Spleen (tissue), 11 donors: ENCODE measurements around the gene FOXL3. TPM values are rescaled to one million over a fixed set of nuclear protein-coding genes. Genes with fewer than 3 reads are reported as not detected.
"Not testable (repeated sequence)": the region's sequence is repeated elsewhere in the genome, so short reads cannot be mapped to it uniquely, and the experiment has no call there.

Source experiments
- DNase-seq: peaks from one replicate; pipeline ENCODE4 v3.0.0-alpha.2; 2020
- H3K27ac ChIP-seq, 8 donors: fragments of 200-600 bp; sonication (generic) in 7 of 8; 1 replicate in 4 of 8; 2 replicates in 4 of 8; pipeline versions ENCODE4 v1.5.0 to v1.8.0; 2016 to 2021; ENCODE audit warnings: inconsistent platforms in 4 of 8, mild to moderate bottlenecking in 4 of 8, moderate library complexity in 1 of 8
- H3K27me3 ChIP-seq, 7 donors: fragments of 200-600 bp; sonication (generic) in 6 of 7; replicated peaks in 1 of 7; 1 replicate in 4 of 7; 2 replicates in 3 of 7; pipeline versions ENCODE4 v1.5.0 to v1.8.0; 2016 to 2021; ENCODE audit warnings: inconsistent platforms in 3 of 7, mild to moderate bottlenecking in 1 of 7
- H3K36me3 ChIP-seq, 6 donors: fragments of 200-600 bp; sonication (generic) in 5 of 6; 1 replicate in 4 of 6; 2 replicates in 2 of 6; pipeline versions ENCODE4 v1.5.0 to v1.8.0; 2016 to 2021; ENCODE audit warnings: inconsistent platforms in 2 of 6
- H3K4me1 ChIP-seq, 6 donors: fragments of 200-600 bp; sonication (generic) in 5 of 6; 1 replicate in 3 of 6; 2 replicates in 3 of 6; pipeline versions ENCODE4 v1.5.0 to v1.8.0; 2016 to 2021; ENCODE audit warnings: inconsistent platforms in 3 of 6
- H3K4me3 ChIP-seq, 8 donors: fragments of 200-600 bp; sonication (generic) in 7 of 8; 1 replicate in 4 of 8; 2 replicates in 4 of 8; pipeline versions ENCODE4 v1.5.0 to v1.8.0; 2016 to 2021; ENCODE audit warnings: inconsistent platforms in 4 of 8, mild to moderate bottlenecking in 4 of 8, moderate library complexity in 2 of 8
- H3K9me3 ChIP-seq, 8 donors: fragments of 200-600 bp; sonication (generic) in 7 of 8; 1 replicate in 4 of 8; 2 replicates in 4 of 8; pipeline versions ENCODE4 v1.5.0 to v1.8.0; 2016 to 2021; ENCODE audit warnings: inconsistent platforms in 4 of 8
- POLR2A ChIP-seq, 3 donors: fragments of 450-650 bp; IDR thresholded peaks; one replicate each; pipeline ENCODE4 v1.5.1; 2017; ENCODE audit warnings: antibody characterized with exemption in 3 of 3, mild to moderate bottlenecking in 1 of 3
- POLR2AphosphoS5 ChIP-seq, 3 donors: sonication (generic); formaldehyde crosslinking; IDR thresholded peaks; one replicate each; pipeline ENCODE4 v1.5.1; 2017; ENCODE audit warnings: antibody characterized with exemption in 3 of 3
- WGBS, 5 donors: extraction: QIAGEN DNeasy Blood & Tissue Kit in 3 of 5; methylation state at CpG; one replicate each; pipeline versions ENCODE4 v1.1.5 to v1.1.7; 2013 to 2018; 5-methylcytosine and 5-hydroxymethylcytosine counted together
- intact Hi-C: fragments of 100-400 bp; cut with DNase I; formaldehyde crosslinking; loops from one replicate; pipeline ENCODE4 v1.15.0; 2023; ENCODE audit warnings: low total_unique reads
- polyA plus RNA-seq, 3 donors: library from polyadenylated mRNA; stranded (reverse); fragments of 200-250 nt; gene quantifications; one replicate each; pipeline ENCODE4 v1.2.1, GENCODE V29; 2013
- total RNA-seq, 7 donors: library from RNA; depleted of rRNA in 3 of 7; stranded (reverse); fragments of >200 nt in 3 of 7; fragmentation: NEBNext Ultra II Directional in 4 of 7; extraction: Animal tissue kit (Norgen Biotek cat#: 25700) in 4 of 7; gene quantifications; one replicate each; pipeline versions ENCODE4 v1.1.0 to v1.2.1, GENCODE V29; 2016 to 2021
- TF ChIP-seq, protein P1 (sequence below), 11 experiments: fragments of 200-600 bp in 7 of 11; fragments of 450-650 bp in 4 of 11; sonication (generic) in 4 of 11; IDR thresholded peaks in 8 of 11; conservative IDR thresholded peaks in 3 of 11; 1 replicate in 7 of 11; 2 replicates in 4 of 11; pipeline versions ENCODE4 v1.4.0 to v1.8.0; 2016 to 2021; ENCODE audit warnings: antibody characterized with exemption in 11 of 11, inconsistent platforms in 4 of 11, mild to moderate bottlenecking in 1 of 11
- donor health status: healthy with polysubstance abuse.
- donor health status: DM: no; HTN: no; CAD: no; lungs with moderate emphysema.
- donor health status: DM: no; HTN: no; CAD: no.
- donor health status: Bipolar disorder and iron deficiency.
- donor health status: healthy.
- donor health status: DM: no; HTN: no; CAD: no.
- donor health status: DM: yes; HTN: yes; CAD: no.

The FOXL3 gene
- total and polyA plus RNA-seq, 10 donors, result not detected

DNA sequence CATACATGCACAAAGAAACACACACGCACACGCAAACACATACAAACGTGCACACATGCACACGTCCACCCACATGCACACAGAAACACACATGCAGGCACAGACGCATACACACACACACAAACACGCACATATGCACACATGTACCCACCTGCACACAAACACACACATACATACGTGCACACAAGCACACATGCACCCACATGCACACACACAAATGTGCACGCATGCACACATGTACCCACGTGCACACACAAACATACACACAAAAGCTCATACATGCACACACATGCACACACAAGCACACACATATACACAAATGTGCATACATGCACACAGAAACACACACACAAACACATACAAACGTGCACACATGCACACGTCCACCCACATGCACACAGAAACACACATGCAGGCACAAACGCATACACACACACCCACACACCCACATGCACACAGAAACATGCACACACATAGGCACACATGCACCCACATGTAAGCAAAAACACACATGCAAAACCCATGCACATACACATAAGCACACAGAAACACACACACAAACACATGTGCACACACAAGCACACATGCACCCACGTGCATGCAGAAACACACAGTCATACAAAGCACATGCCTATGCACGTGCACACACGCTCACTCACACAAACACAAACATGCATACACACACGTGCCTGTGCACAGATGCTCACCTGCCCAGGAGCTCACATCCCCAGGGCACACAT lies 44.8 kb downstream of the FOXL3 start:
- Histone ChIP-seq H3K27me3 (peaks cover 0 to 20% (median 0%) of the 10 kb centered on the region in 7 donors), H3K27ac (no peak overlapping the region), H3K36me3 (no peaks in the 10 kb centered on the region), H3K4me1 (peaks cover 0 to 16% (median 13%) of the 10 kb centered on the region in 6 donors), H3K4me3 (no peak overlapping the region), H3K9me3 (no peaks in the 10 kb centered on the region)
- no peak for TF ChIP-seq POLR2AphosphoS5 (IDR thresholded peaks at IDR 0.05)
- TF ChIP-seq, protein P1, sequence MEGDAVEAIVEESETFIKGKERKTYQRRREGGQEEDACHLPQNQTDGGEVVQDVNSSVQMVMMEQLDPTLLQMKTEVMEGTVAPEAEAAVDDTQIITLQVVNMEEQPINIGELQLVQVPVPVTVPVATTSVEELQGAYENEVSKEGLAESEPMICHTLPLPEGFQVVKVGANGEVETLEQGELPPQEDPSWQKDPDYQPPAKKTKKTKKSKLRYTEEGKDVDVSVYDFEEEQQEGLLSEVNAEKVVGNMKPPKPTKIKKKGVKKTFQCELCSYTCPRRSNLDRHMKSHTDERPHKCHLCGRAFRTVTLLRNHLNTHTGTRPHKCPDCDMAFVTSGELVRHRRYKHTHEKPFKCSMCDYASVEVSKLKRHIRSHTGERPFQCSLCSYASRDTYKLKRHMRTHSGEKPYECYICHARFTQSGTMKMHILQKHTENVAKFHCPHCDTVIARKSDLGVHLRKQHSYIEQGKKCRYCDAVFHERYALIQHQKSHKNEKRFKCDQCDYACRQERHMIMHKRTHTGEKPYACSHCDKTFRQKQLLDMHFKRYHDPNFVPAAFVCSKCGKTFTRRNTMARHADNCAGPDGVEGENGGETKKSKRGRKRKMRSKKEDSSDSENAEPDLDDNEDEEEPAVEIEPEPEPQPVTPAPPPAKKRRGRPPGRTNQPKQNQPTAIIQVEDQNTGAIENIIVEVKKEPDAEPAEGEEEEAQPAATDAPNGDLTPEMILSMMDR (IDR thresholded peaks at IDR 0.05 in 8 of 11, conservative IDR thresholded peaks at IDR 0.05 in 3 of 11), result no peak
- TF ChIP-seq POLR2A (IDR thresholded peaks at IDR 0.05), result no peak
- no peak for DNase-seq
- intact Hi-C loops, result loop anchor here (5.0 to 10.0 kb wide), 2 partner anchors 183 to 300 kb away; partner anchors contain the start of gene PDGFA
- WGBS, 5 donors, result 90 to 97% (median 94%) methylated on average over 16 of the region's 16 CpGs

DNA sequence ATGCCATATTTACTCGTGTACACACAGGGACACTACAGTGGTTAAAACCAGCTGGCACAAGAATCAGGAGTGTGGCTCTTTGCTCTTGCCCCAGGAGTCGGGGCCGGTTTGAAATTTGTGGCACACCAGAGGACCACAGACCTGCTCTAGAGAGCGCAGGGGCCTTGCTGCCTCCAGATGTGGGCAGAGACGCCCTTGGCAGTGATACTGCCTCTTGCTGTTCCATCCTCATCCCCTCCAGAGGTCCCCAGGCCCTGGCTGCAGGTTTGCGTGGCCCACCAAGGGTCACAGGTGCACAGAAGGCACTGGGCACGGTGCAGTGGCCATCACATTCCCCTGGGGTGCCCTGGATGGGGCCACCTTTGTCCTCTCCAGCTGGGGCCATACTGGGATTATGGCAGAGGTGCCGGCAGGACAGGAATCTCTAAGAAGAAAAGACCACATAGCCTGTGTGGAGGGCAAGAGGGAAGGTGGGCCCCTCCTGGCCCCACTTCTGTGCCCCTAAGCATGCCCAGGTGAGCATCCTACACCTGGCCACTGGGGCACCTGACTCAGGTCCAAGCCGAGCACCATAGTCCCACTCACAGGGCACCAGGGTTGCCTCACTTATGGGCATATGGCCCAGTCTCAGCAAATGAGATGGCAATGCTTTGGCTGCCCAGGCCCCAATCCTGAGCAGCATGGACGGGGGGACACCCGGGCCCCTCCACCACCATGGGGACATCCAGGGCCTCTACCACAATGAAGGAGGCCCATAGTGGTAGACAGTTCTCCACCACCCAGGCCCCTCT lies 45.6 kb downstream of the FOXL3 start:
- intact Hi-C loops, result loop anchor here (10.0 kb wide), 1 partner anchor 299 kb away; no protein-coding TSS in a partner anchor
- H3K4me3 ChIP-seq, result no peak overlapping the region
- peaks cover 0 to 25% (median 0%) of the 10 kb centered on the region in 7 donors for H3K27me3 ChIP-seq
- H3K27ac ChIP-seq, result no peak overlapping the region
- peaks cover 0 to 16% (median 13%) of the 10 kb centered on the region in 6 donors for H3K4me1 ChIP-seq
- DNase-seq, result no peak
- H3K9me3 ChIP-seq, result no peaks in the 10 kb centered on the region
- WGBS, 5 donors, result 79 to 95% (median 89%) methylated on average over 8 to 11 of the region's 11 CpGs
- TF ChIP-seq, protein P1 (IDR thresholded peaks at IDR 0.05 in 8 of 11, conservative IDR thresholded peaks at IDR 0.05 in 3 of 11), result no peak
- TF ChIP-seq POLR2A (IDR thresholded peaks at IDR 0.05) (no peak), POLR2AphosphoS5 (IDR thresholded peaks at IDR 0.05) (no peak)
- no peaks in the 10 kb centered on the region for H3K36me3 ChIP-seq

DNA sequence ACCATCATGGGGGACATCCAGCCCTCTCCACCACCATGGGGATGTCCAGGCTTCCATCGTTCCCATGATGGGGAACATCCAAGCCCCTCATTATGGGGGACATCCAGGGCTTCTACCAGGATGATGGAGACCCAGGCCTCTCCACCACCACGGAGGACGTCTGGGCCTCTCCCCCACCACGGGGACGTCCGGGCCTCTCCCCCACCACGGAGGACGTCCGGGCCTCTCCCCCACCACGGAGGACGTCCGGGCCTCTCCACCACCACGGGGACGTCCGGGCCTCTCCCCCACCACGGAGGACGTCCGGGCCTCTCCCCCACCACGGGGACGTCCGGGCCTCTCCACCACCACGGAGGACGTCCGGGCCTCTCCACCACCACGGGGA lies 46.2 kb downstream of the FOXL3 start:
- not testable (repeated sequence) for DNase-seq, H3K36me3 ChIP-seq, H3K27ac ChIP-seq, H3K9me3 ChIP-seq, H3K4me3 ChIP-seq
- WGBS, 5 donors, result 80 to 91% (median 90%) methylated on average over 4 to 25 of the region's 25 CpGs
- intact Hi-C loops, result loop anchor here (10.0 kb wide), 1 partner anchor 299 kb away; no protein-coding TSS in a partner anchor
- Histone ChIP-seq H3K4me1 (peaks cover 0 to 16% (median 13%) of the 10 kb centered on the region in 6 donors), H3K27me3 (peaks cover 0 to 26% (median 0%) of the 10 kb centered on the region in 7 donors)

GRCh38 chr7:336810-337566 lies 47.0 kb downstream of the FOXL3 start:
- Histone ChIP-seq H3K4me3 (no peak overlapping the region), H3K27me3 (peaks cover 0 to 23% (median 0%) of the 10 kb centered on the region in 7 donors), H3K27ac (no peak overlapping the region), H3K9me3 (no peaks in the 10 kb centered on the region), H3K4me1 (peaks cover 0 to 16% (median 13%) of the 10 kb centered on the region in 6 donors), H3K36me3 (no peaks in the 10 kb centered on the region)
- peak; percentile 69 for DNase-seq
- TF ChIP-seq, protein P1 (IDR thresholded peaks at IDR 0.05 in 8 of 11, conservative IDR thresholded peaks at IDR 0.05 in 3 of 11), result no peak
- no peak for TF ChIP-seq POLR2AphosphoS5 (IDR thresholded peaks at IDR 0.05)
- TF ChIP-seq POLR2A (IDR thresholded peaks at IDR 0.05), result no peak
- intact Hi-C loops, result loop anchor here (10.0 kb wide), 1 partner anchor 298 kb away; no protein-coding TSS in a partner anchor
- 79 to 87% (median 84%) methylated on average over 25 to 34 of the region's 34 CpGs for WGBS, 5 donors
